NCI-H510A treated with DMSO at 0.1 percent for 48 hours (cell line): Measurements from ENCODE around the gene ZNF598.
A peak's percentile ranks its signal among the peaks of the same experiment; 100 is the strongest.

Experiments
- DNase-seq: peaks from one replicate; lab custom pipeline; 2025; lab: John Stamatoyannopoulos, UW

ZNF598 gene

GRCh38 chr16:1990351-1991134 lies 19.1 kb downstream of the ZNF598 start:
- no peak for DNase-seq

- DNase-seq, result no peak
Observed at GRCh38 chr16:1990101-1990350, 19.6 kb downstream of the ZNF598 start.

GRCh38 chr16:1989209-1990100 lies 20.2 kb downstream of the ZNF598 start, which contains the start of gene SYNGR3:
TSS of gene SYNGR3 (plus strand) at chr16:1989970. CDS start at chr16:1990103, 133 bp downstream.
- no peak for DNase-seq

- no peak for DNase-seq
Observed at GRCh38 chr16:1987198-1987597, 22.4 kb downstream of the ZNF598 start.

GRCh38 chr16:1985466-1986150 lies 24.0 kb downstream of the ZNF598 start:
- DNase-seq, result no peak

- DNase-seq, result no peak
Observed at GRCh38 chr16:1984347-1985225, 25.0 kb downstream of the ZNF598 start.

- DNase-seq, result peak; percentile 74
Observed at GRCh38 chr16:1983544-1984346, 25.9 kb downstream of the ZNF598 start, which contains the start of gene GFER. TSS of gene GFER (plus strand) at chr16:1984193. CDS start at chr16:1984219, 26 bp downstream.

GRCh38 chr16:1982991-1983543 lies 26.6 kb downstream of the ZNF598 start:
- no peak for DNase-seq

GRCh38 chr16:1982013-1982433 lies 27.6 kb downstream of the ZNF598 start:
- DNase-seq, result no peak

- no peak for DNase-seq
Observed at GRCh38 chr16:1981398-1981836, 28.2 kb downstream of the ZNF598 start, which contains the start of gene NOXO1. TSS of gene NOXO1 (minus strand) at chr16:1981469. CDS start at chr16:1981179, 290 bp downstream.

GRCh38 chr16:1980770-1981087 lies 28.9 kb downstream of the ZNF598 start:
- DNase-seq, result no peak

GRCh38 chr16:1980030-1980769 lies 29.4 kb downstream of the ZNF598 start:
- no peak for DNase-seq

- no peak for DNase-seq
Observed at GRCh38 chr16:1979271-1980029, 30.2 kb downstream of the ZNF598 start.

- DNase-seq, result no peak
Observed at GRCh38 chr16:1978476-1979120, 31.0 kb downstream of the ZNF598 start.

- DNase-seq, result no peak
Observed at GRCh38 chr16:1977875-1978268, 31.7 kb downstream of the ZNF598 start.

- DNase-seq, result no peak
Observed at GRCh38 chr16:1976951-1977874, 32.4 kb downstream of the ZNF598 start.

GRCh38 chr16:1976216-1976520 lies 33.5 kb downstream of the ZNF598 start:
- no peak for DNase-seq
